GM10266 (cell line): ENCODE measurements around the gene TAMM41.
"Not testable (repeated sequence)": the region's sequence is repeated elsewhere in the genome, so short reads cannot be mapped to it uniquely, and the experiment has no call there.

Experiments used
- DNase-seq: peaks from one replicate; pipeline ENCODE4 v3.0.0; 2012; ENCODE audit errors: extremely low spot score
- TF ChIP-seq, protein P1 (sequence below): IDR thresholded peaks from 2 replicates; pipeline ENCODE4 v1.5.1; 2012; ENCODE audit warnings: mild to moderate bottlenecking, low read depth; ENCODE audit not compliant: control insufficient read depth, insufficient read depth; ENCODE audit errors: missing control alignments

TAMM41 gene, protein sequence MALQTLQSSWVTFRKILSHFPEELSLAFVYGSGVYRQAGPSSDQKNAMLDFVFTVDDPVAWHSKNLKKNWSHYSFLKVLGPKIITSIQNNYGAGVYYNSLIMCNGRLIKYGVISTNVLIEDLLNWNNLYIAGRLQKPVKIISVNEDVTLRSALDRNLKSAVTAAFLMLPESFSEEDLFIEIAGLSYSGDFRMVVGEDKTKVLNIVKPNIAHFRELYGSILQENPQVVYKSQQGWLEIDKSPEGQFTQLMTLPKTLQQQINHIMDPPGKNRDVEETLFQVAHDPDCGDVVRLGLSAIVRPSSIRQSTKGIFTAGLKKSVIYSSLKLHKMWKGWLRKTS

DNA sequence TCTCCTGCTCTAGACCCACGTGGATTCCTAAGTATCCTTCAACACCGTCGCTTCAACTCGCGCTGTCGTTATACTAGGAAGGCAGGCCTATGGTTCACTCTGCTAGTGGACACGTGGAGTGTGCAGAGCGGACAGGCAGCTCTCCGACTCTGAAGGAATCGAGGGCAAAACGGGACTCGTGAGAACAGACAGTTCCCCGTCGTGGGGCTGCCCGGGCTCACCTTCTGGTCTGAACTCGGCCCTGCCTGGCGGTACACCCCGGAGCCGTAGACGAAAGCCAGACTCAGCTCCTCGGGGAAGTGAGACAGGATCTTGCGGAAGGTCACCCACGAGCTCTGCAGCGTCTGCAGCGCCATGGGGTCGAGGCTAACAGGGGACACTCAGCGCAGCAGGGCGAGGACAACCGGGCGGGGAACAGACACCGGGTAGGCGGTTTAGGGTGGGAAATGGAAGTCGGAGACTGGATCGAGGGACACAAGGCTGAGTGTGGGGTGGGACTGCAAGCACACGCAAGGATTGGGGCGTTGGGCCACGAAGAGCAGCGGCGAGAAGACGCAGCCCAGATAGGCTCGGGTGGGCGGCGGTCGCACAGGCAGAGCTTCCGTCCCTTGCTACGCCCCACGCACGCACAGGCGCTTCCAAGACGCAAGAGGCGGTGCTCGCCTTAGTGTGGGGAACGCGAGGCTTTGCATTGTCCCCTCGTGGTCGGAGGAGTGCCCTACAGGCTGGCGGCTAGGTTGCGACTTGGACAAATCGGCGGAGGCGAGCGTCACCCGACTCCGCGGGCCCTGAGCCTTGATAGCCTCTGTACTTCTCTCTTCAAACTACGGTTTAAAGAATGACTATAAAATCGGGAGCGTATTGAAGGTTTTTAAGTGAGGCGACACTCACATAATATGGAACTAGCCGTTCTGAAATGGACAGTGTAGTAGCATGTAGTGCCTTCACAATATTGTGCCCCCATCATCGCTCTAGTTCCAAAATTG, at the start of gene TAMM41:
TAMM41 (minus strand) TSS at position 605 of the 986 bp plus-strand sequence; CDS start at position 356, 249 bp downstream.
- peak; percentile 86 for DNase-seq
- TF ChIP-seq, protein P1, sequence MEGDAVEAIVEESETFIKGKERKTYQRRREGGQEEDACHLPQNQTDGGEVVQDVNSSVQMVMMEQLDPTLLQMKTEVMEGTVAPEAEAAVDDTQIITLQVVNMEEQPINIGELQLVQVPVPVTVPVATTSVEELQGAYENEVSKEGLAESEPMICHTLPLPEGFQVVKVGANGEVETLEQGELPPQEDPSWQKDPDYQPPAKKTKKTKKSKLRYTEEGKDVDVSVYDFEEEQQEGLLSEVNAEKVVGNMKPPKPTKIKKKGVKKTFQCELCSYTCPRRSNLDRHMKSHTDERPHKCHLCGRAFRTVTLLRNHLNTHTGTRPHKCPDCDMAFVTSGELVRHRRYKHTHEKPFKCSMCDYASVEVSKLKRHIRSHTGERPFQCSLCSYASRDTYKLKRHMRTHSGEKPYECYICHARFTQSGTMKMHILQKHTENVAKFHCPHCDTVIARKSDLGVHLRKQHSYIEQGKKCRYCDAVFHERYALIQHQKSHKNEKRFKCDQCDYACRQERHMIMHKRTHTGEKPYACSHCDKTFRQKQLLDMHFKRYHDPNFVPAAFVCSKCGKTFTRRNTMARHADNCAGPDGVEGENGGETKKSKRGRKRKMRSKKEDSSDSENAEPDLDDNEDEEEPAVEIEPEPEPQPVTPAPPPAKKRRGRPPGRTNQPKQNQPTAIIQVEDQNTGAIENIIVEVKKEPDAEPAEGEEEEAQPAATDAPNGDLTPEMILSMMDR = peak; percentile 89

DNA sequence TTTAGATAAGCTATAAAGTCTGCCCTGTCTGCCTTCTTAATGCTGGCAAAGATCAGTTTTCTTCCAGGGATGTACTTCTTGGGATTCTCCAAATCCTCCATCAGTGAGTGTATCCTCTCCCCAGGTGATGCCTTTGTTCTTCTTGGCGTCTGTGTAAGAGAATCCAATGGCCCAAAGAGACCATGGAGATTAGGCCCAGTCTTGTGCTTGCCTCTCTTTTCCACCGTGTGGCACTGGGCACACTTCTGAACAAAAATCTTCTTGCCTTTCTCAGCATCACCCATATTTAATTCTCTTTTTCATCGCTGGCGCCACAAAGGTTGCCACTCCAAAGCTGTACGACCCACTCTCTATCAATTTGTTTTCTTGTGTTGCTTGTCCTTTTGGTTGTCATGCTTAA, 32.2 kb upstream of the TAMM41 start:
- TF ChIP-seq, protein P1 = no peak
- DNase-seq = no peak

DNA sequence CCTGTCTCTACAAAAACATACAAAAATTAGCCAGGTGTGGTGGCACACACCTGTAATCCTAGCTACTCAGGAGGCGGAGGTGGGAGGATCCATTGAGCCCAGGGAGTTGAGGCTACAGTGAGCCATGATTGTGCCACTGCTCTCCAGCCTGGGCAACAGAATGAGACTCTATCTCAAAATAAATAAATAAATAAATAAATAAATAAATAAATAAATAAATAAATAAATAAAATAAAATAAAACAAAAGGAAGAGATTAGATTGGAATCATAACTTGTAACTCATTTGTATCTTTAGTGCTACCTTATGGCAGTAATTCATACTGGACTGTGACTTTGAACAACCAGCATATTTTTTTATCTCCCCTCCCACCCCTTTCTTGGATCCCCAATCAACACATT, 28.0 kb upstream of the TAMM41 start:
- not testable (repeated sequence) for DNase-seq

DNA sequence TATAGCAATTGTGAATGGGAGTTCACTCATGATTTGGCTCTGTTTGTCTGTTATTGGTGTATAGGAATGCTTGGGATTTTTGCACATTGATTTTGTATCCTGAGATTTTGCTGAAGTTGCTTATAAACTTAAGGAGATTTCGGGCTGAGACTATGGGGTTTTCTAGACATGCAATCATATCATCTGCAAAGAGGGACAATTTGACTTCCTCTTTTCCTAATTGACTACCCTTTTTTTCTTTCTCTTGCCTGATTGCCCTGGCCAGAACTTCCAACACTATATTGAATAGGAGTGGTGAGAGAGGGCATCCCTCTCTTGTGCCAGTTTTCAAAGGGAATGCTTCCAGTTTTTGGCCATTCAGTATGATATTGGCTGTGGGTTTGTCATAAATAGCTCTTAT, 17.1 kb upstream of the TAMM41 start:
- not testable (repeated sequence) for DNase-seq

DNA sequence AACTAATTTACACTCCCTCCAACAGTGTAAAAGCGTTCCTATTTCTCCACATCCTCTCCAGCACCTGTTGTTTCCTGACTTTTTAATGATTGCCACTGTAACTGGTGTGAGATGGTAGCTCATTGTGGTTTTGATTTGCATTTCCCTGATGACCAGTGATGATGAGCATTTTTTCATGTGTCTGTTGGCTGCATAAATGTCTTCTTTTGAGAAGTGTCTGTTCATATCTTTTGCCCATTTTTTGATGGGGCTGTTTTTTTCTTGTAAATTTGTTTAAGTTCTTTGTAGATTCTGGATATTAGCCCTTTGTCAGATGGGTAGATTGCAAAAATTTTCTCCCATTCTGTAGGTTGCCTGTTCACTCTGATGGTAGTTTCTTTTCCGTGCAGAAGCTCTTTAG, 15.9 kb upstream of the TAMM41 start:
- not testable (repeated sequence) for DNase-seq

DNA sequence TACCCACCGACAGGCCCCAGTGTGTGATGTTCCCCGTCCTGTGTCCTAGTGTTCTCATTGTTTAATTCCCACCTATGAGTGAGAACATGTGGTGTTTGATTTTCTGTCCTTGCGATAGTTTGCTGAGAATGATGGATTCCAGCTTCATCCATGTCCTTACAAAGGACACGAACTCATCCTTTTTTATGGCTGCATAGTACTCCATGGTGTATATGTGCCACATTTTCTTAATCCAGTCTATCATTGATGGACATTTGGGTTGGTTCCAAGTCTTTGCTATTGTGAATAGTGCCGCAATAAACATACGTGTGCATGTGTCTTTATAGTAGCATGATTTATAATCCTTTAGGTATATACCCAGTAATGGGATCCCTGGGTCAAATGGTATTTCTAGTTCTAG, 15.5 kb upstream of the TAMM41 start:
- not testable (repeated sequence) for DNase-seq

DNA sequence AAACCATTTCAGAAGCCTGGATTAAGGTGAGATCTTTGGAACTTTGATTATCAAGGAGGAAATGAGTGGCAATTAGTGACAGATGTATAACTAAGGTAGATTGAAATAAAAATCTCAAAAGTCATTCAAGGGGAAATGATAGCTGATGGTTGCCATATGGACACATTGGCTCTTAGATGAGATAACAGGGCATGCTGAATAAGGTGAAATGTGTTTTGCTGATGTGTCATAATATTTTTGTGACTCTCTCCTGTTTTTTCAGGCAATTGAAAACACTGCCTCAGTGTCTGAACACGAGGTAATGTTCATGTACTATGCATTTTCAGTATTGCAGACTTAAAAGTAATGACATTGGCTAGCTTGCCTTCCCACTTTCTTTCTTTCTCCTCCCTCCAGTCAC, 13.5 kb upstream of the TAMM41 start:
- DNase-seq = not testable (repeated sequence)

DNA sequence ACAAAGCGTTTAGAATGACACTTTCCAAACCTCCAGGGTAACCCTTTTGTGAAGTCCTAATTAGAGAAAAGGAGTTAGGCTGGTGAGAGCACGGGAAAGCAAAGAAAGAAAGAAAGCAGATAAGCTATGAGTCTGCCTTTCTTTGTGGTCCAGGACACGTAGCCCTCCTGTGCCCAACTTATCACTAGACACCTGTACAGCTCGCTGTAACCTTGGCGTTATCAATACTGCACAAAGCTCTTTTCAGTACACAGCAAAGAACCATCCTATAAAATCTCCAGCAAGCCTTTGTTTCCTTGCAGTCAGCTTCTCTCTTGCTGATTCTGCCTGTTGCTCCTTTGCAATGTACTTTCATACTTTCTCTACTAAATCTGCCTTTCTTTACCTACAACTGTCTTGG, 6.8 kb upstream of the TAMM41 start:
- TF ChIP-seq, protein P1 = no peak
- DNase-seq = no peak

DNA sequence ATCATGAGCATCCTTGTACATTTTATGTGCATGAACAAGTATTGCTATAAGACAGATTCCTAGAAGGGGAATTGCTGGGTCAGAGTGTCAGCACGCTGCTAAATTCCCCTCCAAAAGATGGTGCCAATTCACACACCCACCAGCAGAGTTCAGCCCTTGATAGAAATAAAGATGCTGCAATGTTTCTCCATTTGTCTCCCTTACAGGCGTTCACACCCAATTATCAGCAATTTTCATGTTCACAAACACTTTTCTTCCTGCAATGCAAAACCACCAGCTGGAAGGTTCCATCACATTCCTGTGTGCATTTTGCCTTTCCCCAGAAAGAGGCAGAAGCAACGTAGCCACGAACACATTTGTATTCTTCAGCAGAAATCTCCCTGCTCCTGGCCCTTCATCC, 3.3 kb upstream of the TAMM41 start:
- TF ChIP-seq, protein P1 = no peak
- no peak for DNase-seq

DNA sequence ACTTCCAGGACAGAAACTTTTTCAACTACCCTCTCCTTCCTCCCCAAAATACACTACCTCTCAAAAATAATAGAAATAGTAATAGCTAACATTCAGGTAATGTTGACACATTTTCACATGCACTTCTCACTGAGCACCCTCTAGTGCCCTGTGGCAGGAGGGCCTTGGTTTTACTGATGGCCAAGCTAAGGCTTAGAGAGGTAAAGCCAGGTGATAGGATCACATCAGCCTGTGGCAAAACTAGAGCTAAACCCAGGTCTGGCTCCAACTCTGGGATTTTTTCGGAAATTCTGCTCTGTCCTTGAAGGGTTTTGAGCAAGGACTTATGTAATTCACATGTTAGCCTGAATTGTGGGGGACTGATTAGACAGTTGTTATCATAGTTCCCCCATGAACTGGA, 922 bp upstream of the TAMM41 start:
- no peak for DNase-seq
- TF ChIP-seq, protein P1 = no peak
